Tibial nerve (tissue), 3 donors: ENCODE data around the gene GTPBP4.

Experiments used
- POLR2A ChIP-seq, 2 donors: fragments of 450-650 bp; IDR thresholded peaks; one replicate each; pipeline ENCODE4 v1.6.1; 2017; ENCODE audit warnings: antibody characterized with exemption in 2 of 2, mild to moderate bottlenecking in 2 of 2, moderate library complexity in 2 of 2
- TF ChIP-seq, protein P1 (sequence below), 5 experiments: fragments of 200-600 bp in 3 of 5; fragments of 450-650 bp in 2 of 5; sonication (generic) in 3 of 5; IDR thresholded peaks; one replicate each; pipeline ENCODE4 v1.5.1; 2016 to 2019; ENCODE audit warnings: antibody characterized with exemption in 5 of 5, mild to moderate bottlenecking in 3 of 5, moderate library complexity in 2 of 5

DNA sequence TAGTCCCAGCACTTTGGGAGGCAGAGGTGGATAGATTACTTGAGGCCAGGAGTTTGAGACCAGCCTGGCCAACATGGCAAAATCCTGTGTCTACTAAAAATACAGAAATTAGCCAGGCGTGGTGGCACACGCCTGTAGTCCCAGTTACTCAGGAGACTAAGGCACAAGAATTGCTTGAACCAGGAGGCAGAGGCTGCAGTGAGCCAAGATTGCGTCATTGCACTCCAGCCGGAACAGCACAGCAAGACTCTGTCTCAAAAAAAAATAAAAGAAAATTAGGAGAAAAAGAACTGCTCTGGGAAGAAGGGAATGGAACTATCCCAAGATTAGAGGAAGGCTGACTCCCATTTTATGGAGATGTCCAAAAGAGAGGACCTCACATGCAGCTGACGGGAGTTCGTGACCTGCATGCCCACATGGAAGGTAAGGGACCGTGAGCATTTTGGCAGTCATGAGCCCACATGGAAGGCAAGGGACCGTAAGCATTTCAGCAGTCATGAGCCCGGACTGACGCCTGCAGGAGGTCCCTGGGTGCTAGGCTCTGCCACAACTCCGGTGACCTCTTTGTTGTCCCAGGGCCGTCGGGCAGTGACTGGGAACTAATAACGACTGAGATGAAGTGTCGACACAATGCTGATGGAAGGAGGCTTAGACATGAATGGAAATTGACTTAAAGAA lies 18.6 kb upstream of the GTPBP4 start:
- TF ChIP-seq, protein P1, sequence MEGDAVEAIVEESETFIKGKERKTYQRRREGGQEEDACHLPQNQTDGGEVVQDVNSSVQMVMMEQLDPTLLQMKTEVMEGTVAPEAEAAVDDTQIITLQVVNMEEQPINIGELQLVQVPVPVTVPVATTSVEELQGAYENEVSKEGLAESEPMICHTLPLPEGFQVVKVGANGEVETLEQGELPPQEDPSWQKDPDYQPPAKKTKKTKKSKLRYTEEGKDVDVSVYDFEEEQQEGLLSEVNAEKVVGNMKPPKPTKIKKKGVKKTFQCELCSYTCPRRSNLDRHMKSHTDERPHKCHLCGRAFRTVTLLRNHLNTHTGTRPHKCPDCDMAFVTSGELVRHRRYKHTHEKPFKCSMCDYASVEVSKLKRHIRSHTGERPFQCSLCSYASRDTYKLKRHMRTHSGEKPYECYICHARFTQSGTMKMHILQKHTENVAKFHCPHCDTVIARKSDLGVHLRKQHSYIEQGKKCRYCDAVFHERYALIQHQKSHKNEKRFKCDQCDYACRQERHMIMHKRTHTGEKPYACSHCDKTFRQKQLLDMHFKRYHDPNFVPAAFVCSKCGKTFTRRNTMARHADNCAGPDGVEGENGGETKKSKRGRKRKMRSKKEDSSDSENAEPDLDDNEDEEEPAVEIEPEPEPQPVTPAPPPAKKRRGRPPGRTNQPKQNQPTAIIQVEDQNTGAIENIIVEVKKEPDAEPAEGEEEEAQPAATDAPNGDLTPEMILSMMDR (IDR thresholded peaks at IDR 0.05): no peak
- no peak for TF ChIP-seq POLR2A (IDR thresholded peaks at IDR 0.05)
